Islet precursor cell (in vitro differentiated cells): ENCODE measurements around the gene CHKB.
A peak's percentile ranks its signal among the peaks of the same experiment; 100 is the strongest.
"Not testable (repeated sequence)": the region's sequence is repeated elsewhere in the genome, so short reads cannot be mapped to it uniquely, and the experiment has no call there.

Experiments
- DNase-seq: peaks from one replicate; pipeline ENCODE4 v3.0.0-alpha.2; 2018

CHKB gene, protein sequence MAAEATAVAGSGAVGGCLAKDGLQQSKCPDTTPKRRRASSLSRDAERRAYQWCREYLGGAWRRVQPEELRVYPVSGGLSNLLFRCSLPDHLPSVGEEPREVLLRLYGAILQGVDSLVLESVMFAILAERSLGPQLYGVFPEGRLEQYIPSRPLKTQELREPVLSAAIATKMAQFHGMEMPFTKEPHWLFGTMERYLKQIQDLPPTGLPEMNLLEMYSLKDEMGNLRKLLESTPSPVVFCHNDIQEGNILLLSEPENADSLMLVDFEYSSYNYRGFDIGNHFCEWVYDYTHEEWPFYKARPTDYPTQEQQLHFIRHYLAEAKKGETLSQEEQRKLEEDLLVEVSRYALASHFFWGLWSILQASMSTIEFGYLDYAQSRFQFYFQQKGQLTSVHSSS

DNA sequence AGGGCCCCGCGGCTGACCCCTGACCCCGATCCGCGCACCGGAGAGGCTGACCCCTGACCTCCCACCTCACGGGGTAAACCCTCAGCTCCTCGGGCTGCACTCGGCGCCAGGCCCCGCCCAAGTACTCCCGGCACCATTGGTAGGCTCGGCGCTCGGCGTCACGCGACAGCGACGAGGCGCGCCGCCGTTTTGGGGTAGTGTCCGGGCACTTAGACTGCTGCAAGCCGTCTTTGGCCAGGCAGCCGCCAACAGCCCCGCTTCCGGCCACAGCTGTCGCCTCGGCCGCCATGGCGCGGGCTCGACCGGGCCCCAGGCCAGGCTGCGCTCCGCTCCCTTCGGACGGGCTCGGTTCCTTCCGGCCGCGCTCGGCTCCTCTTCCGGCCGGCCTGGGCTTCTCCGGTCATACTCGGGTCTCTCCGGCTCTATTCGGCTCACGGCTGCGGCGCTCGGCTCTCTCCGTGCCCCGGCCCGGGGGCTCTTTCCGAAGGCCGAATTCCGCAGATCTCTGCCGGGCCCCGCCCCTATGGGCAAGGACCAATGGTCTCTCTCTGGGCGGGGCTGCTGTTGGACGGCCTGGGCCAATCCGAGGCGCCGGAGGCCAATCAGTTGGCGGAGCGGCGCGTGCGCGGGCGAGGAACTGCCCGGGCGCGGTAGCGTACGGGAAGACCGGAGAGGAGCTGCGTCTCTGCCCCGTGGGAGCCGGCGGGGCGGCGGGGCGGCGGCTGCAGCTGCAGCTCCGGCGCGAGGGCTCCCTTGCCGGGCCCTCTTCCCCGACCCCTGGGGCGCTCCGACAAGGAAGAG is at the start of gene CHKB:
TSS of gene CHKB (minus strand) at position 357 of the 801 bp plus-strand sequence. CDS start at position 289, 68 bp downstream.
- peak; percentile 99 for DNase-seq

DNA sequence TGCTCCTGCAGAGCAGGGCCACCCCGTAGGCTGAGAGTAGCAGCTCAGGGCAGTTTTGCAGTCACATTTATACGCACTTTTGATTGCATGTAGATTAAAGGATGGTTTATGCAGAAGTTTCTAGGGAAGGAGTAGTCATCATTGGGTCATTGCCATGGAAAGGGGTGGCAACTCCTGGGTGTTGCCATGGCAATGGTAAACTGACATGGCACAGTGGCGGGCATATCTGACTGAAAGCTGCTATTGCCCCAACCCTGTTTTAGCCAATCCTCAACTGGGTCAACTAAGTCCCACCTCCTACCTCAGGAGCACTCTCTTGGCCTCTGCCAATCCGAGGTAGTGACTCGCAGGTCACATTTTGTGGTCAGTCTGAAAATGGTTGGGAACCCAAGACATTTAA is 47.7 kb upstream of the CHKB start:
- no peak for DNase-seq

DNA sequence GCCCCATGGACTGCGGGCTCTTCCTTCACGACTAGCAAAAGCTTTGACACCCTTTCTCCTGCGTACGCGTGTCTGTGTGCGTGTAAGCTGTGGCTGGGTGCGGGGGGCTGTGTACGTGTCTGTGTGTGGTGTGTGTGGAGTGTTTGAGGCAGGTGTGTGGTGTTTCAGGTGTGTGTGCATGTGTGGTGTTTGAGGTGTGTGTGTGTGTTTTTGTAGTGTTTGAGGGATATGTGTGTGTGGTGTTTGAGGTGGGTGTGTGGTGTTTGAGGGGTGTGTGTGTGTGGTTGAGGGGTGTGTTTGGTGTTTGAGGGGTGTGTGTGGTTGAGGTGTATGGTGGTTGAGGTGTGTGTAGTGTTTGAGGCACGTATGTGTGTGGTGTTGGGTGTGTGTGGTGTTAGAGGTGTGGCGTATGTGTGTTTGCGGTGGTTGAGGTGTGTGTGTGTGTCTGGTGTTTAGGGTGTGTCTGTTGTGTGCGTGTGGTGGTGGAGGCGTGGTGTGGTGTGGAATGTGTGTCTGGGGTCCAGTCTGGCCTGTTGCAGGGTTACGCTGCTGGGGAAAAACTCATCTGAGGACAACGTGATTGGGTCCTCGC is 46.0 kb upstream of the CHKB start:
- DNase-seq, result no peak

DNA sequence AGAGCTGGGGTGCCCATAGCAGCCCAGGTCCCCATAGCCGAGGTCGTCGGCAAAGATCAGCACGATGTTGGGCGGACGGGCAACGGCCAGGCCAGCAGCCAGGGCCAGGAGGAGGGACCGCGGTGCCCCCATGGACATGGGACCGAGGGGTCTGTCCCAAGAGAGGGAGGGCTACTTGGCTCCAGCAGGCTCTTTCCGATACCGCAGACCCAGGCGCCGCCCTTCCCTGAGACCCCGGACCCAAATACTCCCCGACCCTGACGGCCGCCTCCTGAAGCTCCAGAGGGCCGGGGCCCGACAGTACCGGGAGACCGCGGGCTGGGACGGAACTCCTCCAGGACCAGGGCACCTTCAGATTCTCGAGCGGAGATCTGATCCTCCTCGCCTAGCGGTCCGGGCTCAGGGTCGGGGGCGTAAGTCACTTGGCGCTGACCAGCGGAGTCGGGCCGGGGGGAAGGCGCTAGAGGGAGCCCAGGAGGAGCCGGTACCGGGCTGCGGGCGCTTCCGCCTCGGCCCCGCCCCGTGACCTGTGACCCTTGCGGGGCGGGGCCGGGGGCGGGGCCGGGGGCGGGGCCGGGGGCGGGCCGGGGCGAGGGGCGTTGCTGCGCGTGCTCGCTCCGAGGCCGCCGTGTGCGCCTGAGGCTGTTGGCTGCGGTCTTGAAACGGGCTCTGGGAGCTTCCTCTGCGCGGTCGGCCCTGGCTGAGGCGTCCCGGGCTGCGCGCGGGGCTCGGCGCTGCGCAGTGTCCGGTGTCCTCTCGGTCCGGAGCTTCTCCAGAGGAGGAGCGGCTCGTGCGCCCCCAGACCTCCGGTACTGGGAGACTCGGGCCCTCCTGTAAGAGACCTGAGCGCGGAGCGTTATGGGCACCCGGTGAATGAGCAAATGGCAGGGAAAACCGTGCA is 45.2 kb upstream of the CHKB start, which contains the start of gene ARSA:
TSS of gene ARSA (minus strand) at position 511 of the 901 bp plus-strand sequence. CDS start at position 138, 373 bp downstream.
- peak; percentile 94 for DNase-seq

- DNase-seq, result peak; percentile 55
Observed at GRCh38 chr22:50626850-50627641, 44.4 kb upstream of the CHKB start.

DNA sequence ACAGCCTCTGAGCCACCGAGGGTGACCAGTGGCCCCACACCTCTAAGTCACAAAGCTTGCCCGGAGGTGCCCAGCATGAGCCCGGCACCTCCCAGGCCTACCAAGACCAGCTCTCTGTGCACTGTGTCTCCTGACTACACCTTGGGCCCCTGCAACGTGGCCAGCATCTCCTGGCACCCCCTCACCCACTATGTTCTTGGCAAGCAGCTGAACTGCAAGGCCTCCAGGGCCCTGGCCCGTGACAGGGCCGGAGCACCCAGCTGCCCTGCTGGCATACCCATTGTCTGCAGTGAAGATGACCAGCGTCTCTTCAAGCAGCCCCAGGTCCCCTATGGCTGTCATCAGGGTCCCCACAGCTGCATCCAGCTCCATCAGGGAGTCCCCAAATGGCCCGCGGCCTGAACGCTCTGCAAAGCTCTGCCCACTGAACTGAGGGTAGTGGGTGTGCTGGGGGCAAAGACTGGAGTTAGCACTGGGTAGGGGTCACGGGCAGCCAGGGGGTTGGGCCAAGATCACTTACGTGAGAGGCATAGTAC is 43.7 kb upstream of the CHKB start:
- peak; percentile 47 for DNase-seq

DNA sequence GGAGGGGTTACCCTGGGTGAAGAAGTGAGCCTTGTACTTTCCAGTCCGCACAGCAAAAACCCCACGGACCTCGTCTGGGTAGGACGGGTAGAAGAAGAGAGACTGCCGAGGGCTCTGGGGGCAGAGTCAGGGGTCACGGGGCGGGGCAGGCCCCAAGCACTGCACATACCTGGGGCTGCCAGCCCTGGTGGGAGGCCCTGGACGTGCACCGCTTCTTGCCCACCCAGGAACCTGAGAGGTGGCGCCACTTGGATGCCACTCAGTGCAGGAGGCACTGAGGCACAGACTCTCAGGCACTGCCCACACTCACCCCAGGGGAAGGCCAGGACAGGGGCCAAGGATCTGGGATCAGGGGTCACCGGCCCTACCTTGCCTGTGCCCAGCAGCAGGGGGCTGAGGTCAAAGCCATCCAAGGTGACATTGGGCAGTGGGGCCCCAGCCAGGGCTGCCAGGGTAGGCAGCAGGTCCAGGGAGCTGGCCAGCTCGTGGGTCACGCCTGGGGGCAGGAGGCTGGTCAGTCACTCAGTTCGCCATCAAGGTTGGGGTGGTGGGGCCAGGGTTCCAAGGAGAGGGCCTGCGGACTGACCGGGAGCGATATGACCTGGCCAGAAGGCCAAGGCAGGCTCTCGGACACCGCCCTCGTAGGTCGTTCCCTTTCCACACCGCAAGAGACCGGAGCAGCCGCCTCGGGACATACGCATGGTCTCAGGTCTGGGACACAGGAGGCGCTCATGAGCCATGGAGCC is 43.1 kb upstream of the CHKB start:
- DNase-seq, result peak; percentile 57

- peak; percentile 49 for DNase-seq
Observed at GRCh38 chr22:50625131-50625567, 42.5 kb upstream of the CHKB start.

DNA sequence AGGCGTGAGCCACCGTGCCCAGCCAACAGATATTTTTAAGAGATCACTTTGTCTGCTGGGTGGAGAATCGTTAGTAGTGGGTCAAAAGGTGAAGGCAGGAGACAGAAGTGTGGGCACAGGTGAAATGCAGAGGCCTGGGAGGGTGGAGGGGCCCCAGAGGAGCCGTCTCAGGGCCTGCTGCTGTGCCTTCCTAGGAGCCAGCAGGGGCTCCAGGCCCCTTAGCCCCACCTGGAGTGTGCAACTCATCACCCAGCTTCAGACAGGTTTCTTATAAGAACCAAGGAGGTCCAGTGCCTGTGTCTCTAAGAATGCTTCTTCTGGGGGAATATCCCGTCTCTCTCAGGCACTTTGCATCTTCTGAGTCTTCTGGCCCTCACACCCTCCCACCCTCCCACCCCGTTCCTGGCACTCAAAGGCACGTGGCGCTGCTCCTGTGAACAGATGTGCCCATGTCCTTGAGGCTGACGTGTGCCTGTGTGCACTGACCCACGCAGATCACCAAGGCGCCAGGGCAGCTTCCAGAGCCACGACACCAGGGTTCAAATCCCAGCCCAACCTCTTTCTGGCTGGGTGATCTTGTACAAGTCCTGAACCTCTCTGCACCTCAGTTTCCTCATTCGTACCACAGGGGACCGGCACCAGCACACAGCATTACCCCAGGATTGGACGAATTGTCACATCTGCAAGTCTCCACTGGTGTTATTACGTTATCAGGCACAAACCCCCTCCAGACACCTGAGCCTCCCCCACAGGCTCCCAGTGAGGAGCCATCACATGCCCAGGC is 41.9 kb upstream of the CHKB start:
- peak; percentile 41 for DNase-seq

- peak; percentile 46 for DNase-seq
Observed at GRCh38 chr22:50622723-50623327, 40.2 kb upstream of the CHKB start.

DNA sequence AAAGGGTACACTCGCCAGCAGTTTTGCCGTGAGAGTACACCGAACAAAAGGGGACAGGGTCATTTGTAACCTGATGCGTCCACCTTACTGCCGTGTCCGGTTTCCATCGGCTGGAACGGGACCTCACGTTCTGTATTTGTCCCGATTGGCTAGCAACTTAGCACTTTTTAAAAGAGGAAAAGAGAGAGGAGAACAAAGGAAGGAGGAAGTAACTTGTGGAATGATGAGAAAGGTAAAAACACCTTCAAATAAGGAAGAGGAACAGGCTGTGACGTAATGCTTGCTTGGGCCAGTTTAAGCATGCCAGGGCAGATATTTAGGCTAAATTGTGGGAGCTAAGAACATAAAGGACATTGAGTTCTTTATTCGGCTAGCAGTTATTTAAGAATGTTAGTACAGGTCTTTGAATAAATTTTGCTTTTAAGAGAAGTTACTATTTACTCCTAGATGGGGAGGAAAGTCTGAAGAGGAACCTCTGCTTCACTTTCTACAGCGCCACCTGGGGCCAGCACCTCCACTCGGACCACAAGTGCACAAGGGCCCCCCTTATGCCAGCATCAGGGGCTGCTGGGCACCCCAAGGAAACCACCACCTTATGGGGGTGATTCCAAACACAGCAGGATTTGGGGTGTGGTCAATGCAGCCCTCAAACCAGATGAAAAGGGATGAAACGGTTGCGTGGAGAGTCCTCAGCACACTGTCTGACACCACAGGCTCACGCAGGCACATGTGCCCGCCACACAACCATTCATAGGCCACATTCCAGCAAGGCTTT is 39.5 kb upstream of the CHKB start:
- peak; percentile 54 for DNase-seq

- peak; percentile 49 for DNase-seq
Observed at GRCh38 chr22:50621356-50621880, 38.8 kb upstream of the CHKB start.

GRCh38 chr22:50620593-50621355 is 38.1 kb upstream of the CHKB start:
- no peak for DNase-seq

DNA sequence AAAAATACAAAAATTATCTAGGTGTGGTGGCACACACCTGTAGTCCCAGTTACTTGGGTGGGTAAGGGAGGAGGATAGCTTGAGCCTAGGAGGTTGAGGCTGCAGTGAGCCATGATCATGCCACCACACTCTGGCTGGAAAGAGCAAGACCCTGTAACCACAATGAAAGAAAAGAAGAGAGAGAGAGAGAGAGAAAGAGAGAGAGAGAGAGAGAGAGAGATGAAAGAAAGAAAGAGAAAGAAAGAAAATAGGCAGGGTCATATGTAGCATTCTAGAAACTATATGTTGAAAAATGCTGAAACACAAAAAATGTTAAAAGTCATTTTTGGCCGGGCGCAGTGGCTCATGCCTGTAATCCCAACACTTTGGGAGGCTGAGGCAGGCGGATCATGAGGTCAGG is 31.6 kb upstream of the CHKB start:
- DNase-seq, result not testable (repeated sequence)

GRCh38 chr22:50613291-50613981 is 30.8 kb upstream of the CHKB start:
- no peak for DNase-seq

DNA sequence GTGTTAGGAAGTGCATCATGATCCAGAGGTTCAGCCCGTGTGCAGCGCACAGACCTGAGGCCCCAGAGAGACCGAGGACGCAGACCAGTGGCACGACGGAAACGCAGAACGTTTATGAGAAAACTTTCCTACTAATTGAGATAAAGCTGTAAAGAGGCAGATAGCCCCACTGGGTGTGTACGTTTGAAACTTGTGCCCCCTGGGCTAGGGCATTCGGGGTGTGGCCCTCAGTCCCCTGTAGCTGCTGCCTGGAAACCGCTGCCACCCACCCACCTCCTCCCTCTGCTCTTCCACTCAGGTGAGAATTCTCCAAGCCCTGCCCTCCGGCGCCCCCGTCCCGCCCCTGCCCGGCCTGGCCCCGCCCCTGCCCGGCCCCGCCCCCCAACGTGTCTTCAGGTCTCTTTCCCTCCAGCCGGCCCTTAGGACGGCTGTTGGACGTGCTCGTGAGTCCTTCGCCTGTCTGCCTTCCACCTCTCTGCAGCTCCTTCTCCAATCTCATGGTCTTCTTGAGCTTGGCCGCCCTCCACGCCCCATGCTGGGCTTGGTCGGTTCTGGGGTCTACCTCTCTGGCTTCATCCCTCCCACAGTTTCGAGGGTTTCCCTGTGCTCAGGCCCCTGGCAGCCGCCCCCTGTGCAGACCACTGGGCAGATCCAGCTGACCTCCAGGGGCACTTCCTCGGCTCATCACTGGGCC is 30.0 kb upstream of the CHKB start:
- peak; percentile 76 for DNase-seq
